ENCODE measurements around the gene E2F1.
"Not testable (repeated sequence)": the region's sequence is repeated elsewhere in the genome, so short reads cannot be mapped to it uniquely, and the experiment has no call there.

Gene E2F1

DNA sequence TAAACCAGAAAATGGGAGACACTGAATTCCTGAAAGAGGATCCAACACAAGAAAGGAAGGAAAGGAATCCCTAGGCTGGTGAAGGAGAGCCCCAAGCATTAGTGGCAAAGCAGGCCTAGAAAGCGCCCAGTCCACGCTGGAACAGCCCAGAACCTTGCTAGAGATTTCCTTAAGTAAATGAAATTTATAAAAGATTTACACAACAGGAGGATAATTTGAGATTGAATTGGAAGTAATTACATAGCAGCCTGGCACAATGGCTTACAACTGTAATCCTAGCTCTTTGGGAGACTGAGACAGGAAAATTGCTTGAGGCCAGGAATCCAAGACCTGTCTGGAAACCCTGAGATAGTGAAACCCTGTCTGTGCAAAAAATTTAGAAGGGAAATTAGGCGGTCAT is 50.8 kb downstream of the E2F1 start:
- no peak for DNase-seq

DNA sequence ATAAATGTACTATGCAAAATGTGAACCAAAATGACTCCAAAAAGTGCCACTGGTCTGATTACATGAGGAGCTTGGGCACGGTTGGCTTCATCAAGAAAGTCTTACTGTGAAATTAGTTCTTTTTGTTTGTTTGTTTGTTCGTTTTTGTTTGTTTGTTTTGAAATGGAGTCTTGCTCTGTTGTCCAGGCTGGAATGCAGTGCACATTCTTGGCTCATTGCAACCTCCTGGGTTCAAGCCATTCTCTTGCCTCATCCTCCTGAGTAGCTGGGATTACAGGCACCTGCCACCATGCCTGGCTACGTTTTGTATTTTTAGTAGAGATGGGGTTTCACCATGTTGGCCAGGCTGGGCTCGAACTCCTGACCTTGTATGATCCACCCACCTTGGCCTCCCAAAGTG is 54.3 kb downstream of the E2F1 start:
- not testable (repeated sequence) for DNase-seq

DNA sequence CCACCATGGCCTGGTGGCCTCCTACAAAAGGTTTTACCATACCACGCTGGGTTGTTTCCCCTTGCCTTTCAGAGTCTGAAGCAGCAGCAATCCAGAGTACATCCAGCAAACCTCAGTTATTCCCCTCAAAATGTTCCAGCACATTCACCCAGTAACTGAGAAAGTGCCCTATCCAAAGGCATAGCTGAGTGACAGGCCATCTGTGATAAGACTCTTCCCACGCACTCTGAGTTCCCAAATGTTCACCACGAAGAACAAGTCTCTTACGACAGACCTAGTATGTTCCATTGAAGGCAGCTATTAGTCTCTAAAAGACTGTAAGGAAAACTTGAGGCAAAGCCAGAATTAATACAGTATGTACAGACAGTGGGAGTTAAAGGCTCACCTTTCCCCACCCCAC is 55.7 kb downstream of the E2F1 start:
- DNase-seq, result no peak

DNA sequence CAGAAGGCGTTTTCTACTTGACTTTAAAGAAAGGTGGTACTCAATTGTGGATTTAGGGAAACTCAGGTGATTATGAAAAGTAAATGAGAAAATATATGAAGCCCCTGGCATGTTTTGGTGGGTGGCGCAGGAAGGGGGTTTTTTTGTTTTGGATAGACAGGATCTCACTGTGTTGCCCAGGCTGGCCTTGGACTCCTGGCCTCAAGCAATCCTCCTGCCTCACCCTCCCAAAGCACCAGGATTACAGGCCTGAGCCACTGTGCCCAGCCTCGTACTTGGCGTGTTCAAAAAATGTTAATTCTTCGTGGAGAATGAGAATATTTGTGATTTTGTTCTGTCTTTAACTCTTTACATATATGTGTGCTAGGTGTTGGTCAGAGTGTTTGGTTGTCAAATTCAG is 56.2 kb downstream of the E2F1 start:
- no peak for DNase-seq

DNA sequence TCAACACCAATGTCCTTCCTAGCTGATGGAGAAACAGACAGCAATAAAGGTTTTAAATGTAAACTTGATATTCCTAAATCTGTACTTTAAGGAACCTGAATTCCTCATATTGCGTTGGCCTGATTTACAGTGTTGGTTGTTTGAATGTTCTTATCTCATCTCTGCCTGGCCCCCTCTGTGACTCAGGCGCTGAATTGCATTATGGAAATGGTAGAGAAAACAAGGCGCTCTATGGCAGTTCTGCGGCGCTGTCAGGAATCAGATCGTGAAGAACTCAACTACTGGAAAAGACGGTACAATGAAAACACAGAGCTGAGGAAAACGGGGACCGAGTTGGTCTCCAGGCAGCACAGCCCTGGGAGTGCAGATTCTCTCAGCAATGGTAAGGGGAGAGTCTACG is 56.7 kb downstream of the E2F1 start:
- no peak for DNase-seq

DNA sequence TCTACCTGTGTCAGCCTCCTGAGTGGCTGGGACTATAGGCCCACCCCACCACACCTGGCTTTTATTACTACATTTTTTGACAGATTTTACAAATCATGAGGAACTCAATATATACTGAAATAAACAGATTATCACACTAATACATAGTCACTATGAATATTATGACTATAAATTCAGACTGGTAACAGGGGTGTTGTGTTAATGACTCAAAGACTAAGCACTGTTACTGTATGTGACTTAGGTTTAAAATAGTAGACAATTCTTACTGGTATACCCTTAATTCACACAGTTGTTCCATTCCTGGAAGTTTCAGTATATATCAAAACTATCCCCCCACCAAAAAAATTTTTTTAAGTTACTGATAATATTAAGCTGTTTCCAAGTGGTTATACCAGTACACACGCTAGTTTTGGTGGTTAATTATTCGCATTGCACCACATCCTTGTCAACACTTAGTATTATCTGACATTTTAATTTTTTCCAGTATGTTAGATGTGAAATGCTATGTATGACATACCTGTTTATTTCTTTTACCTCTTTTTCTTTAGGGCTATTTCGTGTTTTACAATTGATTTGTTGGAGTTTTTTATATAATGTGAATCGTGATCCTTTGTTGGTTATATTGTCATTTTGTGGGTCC is 58.5 kb downstream of the E2F1 start:
- no peak for DNase-seq

DNA sequence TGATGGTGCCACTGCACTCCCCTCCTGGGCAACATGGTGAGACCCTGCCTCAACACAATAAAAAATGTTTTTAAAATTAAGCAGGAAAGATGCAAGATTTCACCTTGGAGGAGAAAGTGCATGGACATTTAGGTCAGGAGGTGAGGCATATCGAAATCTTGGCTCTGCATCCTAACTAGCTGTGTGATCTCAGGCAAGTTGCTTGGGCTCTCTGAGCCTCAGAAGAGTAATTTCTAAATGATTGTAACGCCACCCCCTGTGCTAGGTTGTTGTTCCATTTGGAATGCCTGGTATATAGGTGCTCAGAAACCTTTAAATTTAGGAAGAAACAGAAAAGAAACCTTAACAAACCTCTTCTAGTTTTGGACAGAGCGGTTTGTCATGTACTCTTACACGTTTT is 60.0 kb downstream of the E2F1 start:
- no peak for DNase-seq
